Daoy (cell line): Measurements from ENCODE around the gene HOXD1. TPM values are rescaled to one million over a fixed set of nuclear protein-coding genes. Genes with fewer than 3 reads are reported as not detected.

Experiments used
- DNase-seq: peaks from one replicate; pipeline ENCODE4 v3.0.0-alpha.2; 2015; ENCODE audit warnings: low read depth
- total RNA-seq: library from RNA; depleted of rRNA; stranded (reverse); fragments of >200 nt; shearing (Covaris generic); gene quantifications from 2 replicates; pipeline ENCODE4 v1.2.3, GENCODE V29; 2014

The HOXD1 gene
- total RNA-seq, 1 experiment from 2014 or later: 1.3 TPM

DNA sequence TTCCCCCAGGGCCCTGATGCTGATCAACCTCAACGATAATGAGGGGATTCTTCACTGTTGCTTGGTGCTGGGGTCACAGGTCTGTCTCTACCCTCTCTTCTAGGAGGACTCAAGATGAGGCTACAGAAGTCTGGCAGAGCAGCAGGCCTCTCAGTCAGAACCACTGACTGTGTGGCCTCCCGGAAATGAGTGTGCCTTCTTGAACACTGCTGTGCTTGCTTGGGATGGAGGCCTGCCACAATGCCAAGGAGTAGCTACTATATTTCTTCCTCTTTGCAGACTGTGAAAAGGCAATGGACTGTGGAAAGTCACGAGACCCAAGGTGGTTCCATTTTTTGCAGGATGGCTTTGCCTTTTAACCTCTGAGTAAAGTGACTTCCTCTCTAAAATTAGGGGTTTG, 5.8 kb upstream of the HOXD1 start:
- peak; percentile 28 for DNase-seq

DNA sequence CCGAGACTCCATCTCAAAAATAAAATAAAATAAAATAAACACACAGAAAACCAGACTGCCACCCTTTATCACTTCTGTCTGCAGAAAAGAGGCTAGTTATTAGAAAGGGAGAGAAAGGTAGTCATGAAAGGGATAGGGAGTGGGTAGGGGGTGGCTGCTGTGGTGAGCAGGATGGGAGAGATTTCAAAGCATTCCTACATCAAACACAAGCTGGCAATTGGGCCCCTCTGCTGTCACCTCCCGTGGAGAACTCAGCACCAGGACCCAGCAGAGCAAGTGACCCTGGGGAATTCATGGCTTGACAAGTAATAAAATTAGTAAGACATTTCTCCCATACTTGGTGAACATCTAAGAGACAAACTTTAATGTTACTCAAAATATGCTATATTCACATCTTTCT, 3.7 kb upstream of the HOXD1 start:
- no peak for DNase-seq

DNA sequence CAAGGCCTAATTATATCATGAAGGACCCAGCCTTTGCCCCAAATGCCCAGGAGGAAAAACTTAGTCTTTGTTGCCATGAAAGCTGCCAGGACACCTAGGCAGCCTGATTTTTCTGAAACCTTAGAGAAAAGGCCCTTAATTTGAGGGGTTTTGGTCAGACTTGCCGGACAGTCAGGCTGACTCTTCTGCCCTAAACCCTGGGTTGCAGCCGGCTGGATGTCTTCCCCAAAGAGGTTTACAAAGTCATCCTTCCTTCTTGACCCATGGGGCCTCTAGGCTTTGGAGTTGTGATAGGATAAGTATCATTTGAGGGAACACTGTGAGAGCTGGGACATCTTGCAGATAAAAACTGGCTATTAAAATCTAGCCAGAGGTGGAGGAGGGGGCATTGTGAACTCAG, 2.4 kb upstream of the HOXD1 start:
- no peak for DNase-seq

DNA sequence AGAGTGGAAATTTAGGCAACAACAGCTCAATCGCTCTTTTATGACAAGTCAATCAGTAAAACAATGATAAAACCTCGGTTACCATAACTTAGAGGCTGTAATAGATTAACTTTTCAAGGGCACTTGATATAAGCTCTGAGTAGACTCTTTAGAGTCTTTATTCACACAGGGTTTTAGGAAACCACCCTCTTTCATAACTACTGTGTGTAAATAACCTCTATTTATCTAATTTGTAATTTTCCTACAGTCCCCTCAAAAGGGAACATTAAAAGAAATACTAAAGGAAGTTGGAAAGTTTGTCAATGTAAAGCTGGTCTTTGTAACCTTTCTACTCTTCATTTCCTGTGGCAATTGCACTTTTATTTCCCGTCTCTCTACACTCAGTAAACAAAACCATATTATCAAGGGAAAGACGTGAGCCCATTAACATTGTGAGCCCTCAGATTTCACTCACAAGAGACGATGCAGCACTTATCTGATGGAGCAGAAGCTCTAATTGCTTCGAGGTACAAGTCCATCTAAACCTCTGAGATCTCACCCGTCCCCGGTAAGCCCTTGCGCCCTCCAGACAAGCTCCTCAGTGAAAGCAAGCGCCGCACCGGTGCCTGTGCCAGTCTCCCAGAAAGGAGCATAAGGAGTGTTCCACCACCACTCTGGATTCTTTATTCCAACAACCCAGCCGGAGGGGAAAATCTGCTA, 1.1 kb upstream of the HOXD1 start:
- DNase-seq: peak; percentile 50

DNA sequence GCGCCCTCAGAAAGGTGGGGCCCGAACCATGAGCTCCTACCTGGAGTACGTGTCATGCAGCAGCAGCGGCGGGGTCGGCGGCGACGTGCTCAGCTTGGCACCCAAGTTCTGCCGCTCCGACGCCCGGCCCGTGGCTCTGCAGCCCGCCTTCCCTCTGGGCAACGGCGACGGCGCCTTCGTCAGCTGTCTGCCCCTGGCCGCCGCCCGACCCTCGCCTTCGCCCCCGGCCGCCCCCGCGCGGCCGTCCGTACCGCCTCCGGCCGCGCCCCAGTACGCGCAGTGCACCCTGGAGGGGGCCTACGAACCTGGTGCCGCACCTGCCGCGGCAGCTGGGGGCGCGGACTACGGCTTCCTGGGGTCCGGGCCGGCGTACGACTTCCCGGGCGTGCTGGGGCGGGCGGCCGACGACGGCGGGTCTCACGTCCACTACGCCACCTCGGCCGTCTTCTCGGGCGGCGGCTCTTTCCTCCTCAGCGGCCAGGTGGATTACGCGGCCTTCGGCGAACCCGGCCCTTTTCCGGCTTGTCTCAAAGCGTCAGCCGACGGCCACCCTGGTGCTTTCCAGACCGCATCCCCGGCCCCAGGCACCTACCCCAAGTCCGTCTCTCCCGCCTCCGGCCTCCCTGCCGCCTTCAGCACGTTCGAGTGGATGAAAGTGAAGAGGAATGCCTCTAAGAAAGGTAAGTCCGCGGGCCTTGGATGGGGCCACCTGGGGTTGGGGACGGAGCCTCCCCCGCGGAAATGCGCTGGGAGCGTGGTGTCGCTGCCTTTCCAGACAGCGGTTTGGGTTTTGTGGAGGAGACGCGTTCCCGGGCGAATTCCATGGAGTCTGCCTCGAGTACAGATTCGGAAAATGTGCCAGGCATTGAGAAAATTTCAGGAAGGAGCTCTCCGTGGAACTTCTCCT, 559 bp downstream of the HOXD1 start:
- DNase-seq: no peak

DNA sequence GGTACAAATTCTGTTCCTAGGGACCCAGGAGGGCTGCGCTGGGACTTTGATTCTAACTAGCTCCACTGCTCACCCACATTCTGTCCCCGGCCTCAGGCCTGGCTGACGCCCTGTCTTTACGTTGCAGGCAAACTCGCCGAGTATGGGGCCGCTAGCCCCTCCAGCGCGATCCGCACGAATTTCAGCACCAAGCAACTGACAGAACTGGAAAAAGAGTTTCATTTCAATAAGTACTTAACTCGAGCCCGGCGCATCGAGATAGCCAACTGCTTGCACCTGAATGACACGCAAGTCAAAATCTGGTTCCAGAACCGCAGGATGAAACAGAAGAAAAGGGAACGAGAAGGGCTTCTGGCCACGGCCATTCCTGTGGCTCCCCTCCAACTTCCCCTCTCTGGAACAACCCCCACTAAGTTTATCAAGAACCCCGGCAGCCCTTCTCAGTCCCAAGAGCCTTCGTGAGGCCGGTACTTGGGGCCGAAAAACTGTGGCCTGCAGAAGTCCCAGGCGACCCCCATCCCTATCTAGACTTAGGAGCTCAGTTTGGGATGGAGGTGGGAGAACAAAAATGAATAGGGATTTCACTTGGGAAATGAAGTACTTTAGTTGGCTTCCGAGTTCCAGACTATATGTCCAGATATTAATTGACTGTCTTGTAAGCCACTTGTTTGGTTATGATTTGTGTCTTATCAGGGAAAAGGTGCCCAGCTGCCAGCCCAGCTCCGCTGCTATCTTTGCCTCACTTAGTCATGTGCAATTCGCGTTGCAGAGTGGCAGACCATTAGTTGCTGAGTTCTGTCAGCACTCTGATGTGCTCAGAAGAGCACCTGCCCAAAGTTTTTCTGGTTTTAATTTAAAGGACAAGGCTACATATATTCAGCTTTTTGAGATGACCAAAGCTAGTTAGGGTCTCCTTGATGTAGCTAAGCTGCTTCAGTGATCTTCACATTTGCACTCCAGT, 1.5 kb downstream of the HOXD1 start:
- no peak for DNase-seq

DNA sequence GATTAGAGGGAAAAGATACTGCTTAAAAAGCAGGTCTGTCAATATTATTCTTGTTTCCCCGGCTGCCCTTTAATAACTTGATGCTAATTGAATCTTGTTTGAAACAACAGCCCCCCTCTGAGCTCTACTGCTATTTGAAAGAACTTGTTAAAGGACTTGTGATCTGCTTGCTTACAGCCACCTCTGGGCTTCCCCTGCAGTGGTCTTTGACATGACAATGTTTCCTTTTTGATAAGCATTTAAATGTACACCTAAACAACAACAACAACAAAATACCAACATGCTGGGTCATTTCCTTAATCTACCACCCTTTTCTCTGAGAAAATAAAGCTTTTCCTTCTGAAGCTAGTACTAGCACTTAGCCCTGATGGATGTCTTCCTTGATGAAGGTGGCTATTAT, 3.9 kb downstream of the HOXD1 start:
- no peak for DNase-seq

DNA sequence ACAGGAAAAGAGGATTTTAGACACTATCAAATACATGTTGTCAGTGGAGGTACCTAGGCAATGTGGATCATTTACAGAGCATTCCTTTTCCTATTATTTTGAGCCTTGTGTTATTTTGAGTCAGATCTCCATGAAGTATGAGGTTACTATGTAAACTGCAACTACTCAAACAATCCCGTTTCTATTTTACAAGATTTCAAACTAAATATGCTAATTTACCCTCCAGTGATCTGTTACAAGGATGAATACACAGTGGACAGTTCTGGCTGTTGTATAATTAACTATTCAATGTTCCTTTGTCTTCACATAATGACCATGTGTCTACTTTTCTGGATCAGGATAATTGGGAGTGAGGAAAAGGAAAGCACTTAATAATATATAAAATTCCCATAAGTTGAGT, 4.6 kb downstream of the HOXD1 start:
- no peak for DNase-seq

DNA sequence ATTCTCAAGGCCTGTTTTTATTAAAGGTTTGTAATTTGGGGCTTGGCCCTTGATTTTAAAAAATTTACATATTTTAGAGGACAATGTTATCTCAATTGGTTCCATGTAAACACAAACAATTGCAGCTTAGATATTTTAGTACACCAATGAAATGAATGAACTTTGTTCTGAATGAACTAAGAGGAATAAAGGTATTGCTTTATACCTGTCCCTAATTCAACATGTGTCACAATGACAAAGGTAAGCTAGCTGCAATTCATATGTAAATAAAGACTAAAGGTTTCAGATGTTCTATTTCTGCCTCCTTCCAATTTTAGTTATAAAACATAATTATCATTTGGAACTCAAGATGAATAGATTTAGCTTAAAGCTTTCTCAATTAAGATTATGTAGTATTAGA, 11.4 kb downstream of the HOXD1 start:
- no peak for DNase-seq

DNA sequence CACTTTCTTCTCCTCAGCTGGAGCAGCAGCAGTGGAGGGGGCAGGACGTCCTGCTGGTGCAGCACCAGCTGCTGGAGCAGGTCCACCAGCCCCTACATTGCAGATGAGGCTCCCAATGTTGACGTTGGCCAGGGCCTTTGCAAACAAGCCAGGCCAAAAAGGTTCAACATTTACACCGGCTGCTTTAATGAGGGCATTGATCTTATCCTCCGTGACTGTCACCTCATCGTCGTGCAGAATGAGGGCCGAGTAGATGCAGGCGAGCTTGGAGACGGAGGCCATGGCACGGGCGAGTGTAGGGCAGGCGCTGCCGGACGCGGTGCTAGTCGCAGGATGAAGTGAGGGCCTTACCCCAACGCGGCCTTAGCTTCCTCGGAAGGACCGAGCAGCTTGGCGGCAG, 12.5 kb downstream of the HOXD1 start:
- no peak for DNase-seq

DNA sequence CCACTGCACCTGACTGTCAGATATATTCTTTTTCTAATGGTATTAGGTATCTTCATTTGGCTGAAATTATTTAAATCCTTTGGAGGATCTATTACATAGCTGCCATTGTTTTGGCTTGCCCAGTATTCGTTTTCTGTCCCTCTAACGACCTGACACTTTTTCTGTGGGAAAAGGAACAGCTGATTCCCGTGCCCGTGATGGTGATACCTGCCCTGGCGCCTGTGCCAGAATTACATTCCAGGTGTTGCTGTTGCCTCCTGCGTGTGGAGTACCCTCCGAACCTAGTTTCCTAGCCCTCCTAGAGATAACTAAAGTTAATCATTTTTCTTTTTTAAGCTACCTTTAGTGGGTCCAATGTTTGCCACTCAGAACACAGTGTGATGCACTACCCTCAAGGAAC, 14.0 kb downstream of the HOXD1 start:
- DNase-seq: no peak

DNA sequence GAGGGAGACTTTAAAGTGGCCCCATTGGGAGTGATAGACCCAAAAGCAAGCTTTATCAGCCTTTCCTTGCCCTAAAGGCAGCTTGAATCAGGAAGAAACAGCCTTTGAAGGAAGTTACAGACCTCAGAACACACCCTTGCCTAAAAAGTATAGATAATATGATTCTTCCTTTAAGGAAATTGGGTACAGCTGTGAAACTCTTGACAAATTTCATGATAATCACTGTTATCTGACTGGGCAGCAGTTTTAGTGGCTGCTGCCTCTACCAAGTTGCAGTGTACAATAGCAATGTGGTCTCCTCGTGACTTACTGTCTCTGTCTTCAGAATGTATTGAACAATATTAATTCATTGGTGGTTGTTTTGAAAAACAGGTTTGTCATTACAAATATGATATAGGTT, 16.7 kb downstream of the HOXD1 start:
- DNase-seq: no peak

DNA sequence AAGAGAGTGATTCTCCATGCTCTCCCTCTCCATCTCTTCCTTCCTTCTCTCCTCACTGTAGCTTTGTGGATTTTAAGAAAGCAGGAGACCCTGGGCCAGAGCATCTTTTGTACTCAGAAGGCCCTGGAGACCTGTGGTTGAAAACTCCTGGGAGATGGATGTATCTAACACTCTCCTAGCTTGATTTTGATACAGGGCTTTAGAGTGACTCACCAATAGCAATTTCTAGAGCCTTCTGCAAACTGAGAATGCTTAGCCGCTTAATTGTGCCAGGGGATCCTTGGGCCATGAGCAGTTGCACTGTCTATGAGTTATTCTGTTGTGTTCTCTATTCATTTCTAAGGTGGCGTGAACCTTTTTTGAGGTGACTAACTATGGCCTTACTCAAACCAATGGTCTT, 17.7 kb downstream of the HOXD1 start:
- no peak for DNase-seq

DNA sequence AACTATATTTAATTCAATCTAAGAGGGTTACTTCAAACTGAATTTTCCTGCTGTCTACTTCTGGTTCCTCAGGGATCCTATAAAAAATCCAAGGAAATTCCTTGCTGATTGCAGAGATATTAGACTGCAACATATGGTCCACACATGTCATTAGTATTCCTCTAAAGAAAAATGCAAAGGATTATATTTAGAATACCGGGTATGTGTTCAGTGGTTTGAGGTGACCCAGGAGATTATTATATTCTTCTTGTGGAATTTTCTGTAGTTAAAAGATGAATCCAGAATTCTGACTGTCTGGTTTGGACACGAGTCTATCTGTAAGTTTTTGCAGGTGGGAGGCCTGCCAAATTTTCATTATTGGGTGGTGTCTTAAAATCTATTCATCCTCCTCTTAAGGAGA, 18.2 kb downstream of the HOXD1 start:
- no peak for DNase-seq

DNA sequence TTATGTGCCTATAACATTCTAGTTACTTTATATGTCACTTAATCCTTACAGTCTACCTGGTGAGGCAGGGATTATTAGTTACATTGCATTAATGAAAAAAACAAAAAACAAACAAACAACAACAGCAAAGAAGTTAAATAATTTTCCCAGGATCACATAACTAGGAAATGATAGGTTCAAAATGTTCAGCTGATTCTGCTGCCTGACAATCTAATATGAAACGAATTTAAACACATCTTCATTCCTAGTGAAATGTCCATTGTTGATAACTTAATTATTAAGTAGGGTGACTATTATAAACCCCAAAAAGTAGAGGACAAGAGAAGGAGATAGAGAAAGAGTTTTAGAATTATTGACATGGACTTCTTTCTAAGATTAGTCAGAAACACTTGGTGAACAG, 22.6 kb downstream of the HOXD1 start:
- no peak for DNase-seq

DNA sequence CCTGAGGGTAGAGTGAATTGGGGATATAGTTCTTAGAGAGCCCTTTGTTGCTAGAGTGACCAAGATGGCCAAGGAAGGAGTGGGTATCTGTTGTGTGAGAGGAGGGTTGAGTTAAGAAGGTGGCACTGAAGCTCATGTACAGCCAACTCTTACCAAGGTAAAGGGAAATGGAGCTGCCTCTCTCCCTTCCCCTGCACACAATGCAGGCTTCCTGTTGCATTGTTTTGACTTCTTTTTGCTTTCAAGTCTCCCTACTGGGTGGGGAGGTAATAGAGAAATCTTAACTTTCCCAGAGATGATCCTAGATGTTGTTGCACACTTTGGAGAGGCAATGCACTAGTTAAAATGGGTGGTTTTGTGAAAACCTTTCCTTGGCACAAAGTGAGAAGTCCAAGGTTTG, 23.8 kb downstream of the HOXD1 start:
- DNase-seq: no peak

DNA sequence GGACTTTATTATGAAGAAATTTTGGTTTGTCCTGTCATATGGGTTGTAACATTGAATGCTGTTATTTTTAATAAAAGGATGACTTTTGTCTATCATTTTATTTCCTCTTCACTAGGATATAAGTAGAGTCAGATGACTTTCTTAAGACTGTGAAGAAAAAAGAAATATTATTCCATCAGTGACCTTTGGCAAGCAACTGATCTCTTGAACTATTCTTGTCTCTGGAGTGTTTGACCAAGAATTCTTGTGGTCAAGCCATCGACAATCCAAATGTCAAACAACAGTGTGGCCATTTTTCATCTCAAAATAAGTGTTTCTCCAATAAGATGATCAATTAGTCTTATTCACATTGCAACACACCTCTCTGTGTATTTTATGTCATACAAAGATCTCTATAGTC, 24.9 kb downstream of the HOXD1 start:
- no peak for DNase-seq

DNA sequence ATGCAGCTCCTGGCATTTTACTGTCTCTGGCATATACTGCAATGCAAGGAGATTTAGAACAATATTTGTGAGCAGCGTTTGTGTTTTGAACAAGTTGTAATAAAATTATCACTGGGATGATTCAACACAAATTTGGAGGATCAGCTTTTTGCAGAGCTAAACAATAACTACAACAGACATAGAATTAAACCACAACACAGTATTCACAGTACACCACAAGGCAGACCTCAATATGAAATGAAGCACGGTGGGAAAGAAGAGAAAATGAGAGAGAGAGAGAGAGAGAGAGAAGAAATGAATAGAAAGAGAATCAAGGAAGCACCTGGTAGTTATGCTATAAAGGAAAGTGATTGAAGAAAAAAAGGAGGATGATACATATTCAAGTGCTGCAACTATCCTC, 39.4 kb downstream of the HOXD1 start:
- no peak for DNase-seq

DNA sequence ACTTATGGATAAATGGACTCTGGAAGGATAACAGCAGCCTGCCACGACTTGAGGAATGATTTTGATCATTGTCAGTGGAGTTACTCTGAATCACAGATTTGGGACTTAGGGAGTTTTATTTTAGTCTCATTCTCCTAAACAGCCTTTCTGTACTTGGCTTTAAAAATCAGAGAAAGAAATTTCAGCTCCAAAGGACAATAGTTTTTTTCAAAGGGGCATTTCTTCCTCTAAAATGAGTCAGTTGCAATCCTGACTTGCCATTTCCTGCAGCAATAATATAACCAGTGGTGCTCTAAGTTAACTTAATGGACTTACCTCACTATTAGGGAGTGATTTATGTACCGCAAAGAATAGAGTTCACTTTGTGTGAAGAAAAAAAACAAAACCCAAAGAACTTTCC, 45.7 kb downstream of the HOXD1 start:
- peak; percentile 13 for DNase-seq

DNA sequence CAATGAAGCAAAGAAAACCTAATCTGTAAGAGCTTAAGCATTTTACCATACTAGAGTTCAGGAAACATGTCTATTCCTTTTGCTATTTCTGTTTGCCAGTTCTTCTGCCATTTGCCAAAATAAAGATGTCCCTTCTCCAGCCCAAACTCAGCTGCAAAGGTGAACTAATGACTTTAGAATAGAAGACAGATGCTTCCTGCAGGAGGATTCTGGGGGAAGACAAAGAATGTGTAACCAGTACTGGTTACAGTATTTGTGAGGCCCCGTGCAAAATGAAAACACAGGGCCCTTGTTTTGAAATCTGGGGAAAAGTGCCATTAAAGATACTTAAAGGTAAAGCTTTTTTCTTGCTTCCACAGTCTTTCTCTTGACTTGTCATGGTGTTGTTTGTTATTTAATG, 46.5 kb downstream of the HOXD1 start:
- DNase-seq: no peak

DNA sequence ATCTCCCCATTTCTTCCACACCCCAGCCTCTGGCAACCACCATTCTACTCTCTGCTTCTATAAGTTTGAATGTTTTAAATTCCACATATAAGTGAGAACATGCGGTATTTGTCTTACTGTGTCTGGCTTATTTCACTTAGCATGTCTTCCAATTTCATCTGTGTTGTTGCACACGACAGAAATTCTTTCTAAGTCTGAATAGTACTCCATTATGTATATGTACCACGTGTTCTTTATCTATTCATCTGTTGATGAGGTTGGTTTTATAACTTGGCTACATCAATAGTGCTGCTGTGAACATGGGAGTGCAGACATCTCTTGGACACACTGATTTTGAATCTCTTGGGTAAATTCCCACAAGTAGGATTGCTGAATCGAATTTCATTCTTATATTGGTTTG, 49.0 kb downstream of the HOXD1 start:
- DNase-seq: no peak

DNA sequence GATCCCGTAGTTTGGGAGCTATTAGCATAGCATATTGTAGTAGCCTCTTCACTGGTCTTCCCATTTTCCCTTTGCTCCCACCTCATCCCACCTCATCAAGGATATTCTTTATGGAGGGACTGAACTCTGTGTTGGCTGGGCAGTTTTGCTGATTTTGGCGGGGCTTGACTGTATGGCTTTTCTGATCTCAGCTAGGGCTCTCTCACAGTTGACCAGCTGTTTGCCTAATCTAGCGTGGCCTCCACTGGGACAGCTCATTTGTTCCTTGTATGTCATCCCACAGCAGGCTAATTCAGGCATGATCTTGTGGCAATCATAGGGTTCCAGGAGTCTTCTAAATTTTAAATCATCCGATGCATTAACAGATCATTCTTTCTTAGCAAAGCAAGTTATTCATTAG, 50.6 kb downstream of the HOXD1 start:
- DNase-seq: no peak
